Measurements from ENCODE around the gene LHFPL2. TPM values are rescaled to one million over a fixed set of nuclear protein-coding genes. Genes with fewer than 3 reads are reported as not detected.

The LHFPL2 gene
- total RNA-seq, 1 experiment from 2014 or later, result 33.9 TPM

- DNase-seq (ENCODE audit: low read depth), result peak; percentile 97
Measured at GRCh38 chr5:78504704-78505677, 143.6 kb downstream of the LHFPL2 start.

- DNase-seq (ENCODE audit: low read depth), result no peak
Measured at GRCh38 chr5:78503958-78504653, 144.5 kb downstream of the LHFPL2 start.

GRCh38 chr5:78501411-78502352 is 146.9 kb downstream of the LHFPL2 start:
- DNase-seq (ENCODE audit: low read depth), result no peak

GRCh38 chr5:78500871-78501270 is 147.7 kb downstream of the LHFPL2 start:
- no peak for DNase-seq (ENCODE audit: low read depth)

- no peak for DNase-seq (ENCODE audit: low read depth)
Measured at GRCh38 chr5:78500028-78500427, 148.5 kb downstream of the LHFPL2 start.

- no peak for DNase-seq (ENCODE audit: low read depth)
Measured at GRCh38 chr5:78499485-78499884, 149.1 kb downstream of the LHFPL2 start.

- DNase-seq (ENCODE audit: low read depth), result no peak
Measured at GRCh38 chr5:78497573-78498533, 150.7 kb downstream of the LHFPL2 start.

- DNase-seq (ENCODE audit: low read depth), result peak; percentile 63
Measured at GRCh38 chr5:78496373-78496772, 152.2 kb downstream of the LHFPL2 start.

GRCh38 chr5:78495800-78496199 is 152.8 kb downstream of the LHFPL2 start:
- DNase-seq (ENCODE audit: low read depth), result peak; percentile 23

- DNase-seq (ENCODE audit: low read depth), result no peak
Measured at GRCh38 chr5:78492650-78493049, 155.9 kb downstream of the LHFPL2 start.

- DNase-seq (ENCODE audit: low read depth), result no peak
Measured at GRCh38 chr5:78492224-78492623, 156.3 kb downstream of the LHFPL2 start.

- peak; percentile 21 for DNase-seq (ENCODE audit: low read depth)
Measured at GRCh38 chr5:78490709-78491485, 157.7 kb downstream of the LHFPL2 start.

- no peak for DNase-seq (ENCODE audit: low read depth)
Measured at GRCh38 chr5:78487846-78488245, 160.7 kb downstream of the LHFPL2 start.

GRCh38 chr5:78486218-78486617 is 162.4 kb downstream of the LHFPL2 start:
- DNase-seq (ENCODE audit: low read depth), result no peak

- no peak for DNase-seq (ENCODE audit: low read depth)
Measured at GRCh38 chr5:78483809-78484521, 164.6 kb downstream of the LHFPL2 start.

GRCh38 chr5:78482948-78483347 is 165.6 kb downstream of the LHFPL2 start:
- DNase-seq (ENCODE audit: low read depth), result no peak

GRCh38 chr5:78476795-78477194 is 171.8 kb downstream of the LHFPL2 start:
- no peak for DNase-seq (ENCODE audit: low read depth)

GRCh38 chr5:78475370-78475769 is 173.2 kb downstream of the LHFPL2 start:
- no peak for DNase-seq (ENCODE audit: low read depth)

- DNase-seq (ENCODE audit: low read depth), result no peak
Measured at GRCh38 chr5:78473751-78474150, 174.8 kb downstream of the LHFPL2 start.

Data from Daoy (cell line).